WI38 (cell line): ENCODE results near the gene AADACL3.

Experiments
- H3K4me3 ChIP-seq: 2 replicates; pipeline ENCODE4 v1.5.1; 2011; ENCODE audit warnings: low read depth, mild to moderate bottlenecking, control low read depth, low read length
- TF ChIP-seq, protein P1 (sequence below): IDR thresholded peaks from 2 replicates; pipeline ENCODE4 v1.5.1; 2012; ENCODE audit warnings: low read depth, mild to moderate bottlenecking, control low read depth, low read length

Gene AADACL3

DNA sequence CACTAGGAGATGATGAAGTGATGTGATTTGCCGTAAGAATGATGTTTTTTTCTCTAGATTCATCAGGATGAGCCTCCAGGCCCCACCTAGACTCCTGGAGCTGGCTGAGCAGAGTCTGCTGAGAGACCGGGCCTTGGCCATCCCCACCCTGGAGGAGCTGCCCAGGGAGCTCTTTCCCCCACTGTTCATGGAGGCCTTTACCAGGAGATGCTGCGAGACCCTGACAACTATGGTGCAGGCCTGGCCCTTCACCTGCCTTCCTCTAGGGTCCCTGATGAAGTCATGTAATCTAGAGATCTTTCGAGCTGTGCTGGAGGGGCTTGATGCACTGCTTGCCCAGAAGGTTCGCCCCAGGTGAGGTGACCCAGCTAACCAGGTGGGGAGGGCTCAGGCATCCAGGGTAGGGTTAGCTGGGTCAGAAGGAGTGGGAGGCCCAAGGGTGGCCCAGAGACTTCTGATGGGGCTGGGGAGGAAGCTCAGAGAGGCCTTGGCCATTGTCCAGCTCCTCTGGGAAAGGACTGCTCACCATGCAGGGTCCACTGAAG, 59.0 kb downstream of the AADACL3 start:
- H3K4me3 ChIP-seq = no peak overlapping the region
- TF ChIP-seq, protein P1, sequence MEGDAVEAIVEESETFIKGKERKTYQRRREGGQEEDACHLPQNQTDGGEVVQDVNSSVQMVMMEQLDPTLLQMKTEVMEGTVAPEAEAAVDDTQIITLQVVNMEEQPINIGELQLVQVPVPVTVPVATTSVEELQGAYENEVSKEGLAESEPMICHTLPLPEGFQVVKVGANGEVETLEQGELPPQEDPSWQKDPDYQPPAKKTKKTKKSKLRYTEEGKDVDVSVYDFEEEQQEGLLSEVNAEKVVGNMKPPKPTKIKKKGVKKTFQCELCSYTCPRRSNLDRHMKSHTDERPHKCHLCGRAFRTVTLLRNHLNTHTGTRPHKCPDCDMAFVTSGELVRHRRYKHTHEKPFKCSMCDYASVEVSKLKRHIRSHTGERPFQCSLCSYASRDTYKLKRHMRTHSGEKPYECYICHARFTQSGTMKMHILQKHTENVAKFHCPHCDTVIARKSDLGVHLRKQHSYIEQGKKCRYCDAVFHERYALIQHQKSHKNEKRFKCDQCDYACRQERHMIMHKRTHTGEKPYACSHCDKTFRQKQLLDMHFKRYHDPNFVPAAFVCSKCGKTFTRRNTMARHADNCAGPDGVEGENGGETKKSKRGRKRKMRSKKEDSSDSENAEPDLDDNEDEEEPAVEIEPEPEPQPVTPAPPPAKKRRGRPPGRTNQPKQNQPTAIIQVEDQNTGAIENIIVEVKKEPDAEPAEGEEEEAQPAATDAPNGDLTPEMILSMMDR = no peak

DNA sequence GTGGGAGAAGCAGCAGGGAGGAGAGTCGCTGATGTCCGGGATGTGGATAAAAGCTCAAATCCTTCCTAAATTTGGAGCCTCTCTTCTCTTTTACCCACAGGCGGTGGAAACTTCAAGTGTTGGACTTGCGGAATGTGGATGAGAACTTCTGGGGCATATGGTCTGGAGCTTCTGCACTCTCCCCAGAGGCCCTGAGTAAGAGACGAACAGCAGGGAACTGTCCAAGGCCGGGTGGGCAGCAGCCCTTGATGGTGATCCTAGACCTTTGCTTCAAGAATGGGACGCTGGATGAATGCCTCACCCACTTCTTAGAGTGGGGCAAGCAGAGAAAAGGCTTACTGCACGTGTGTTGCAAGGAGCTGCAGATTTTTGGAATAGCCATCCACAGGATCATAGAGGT, 59.5 kb downstream of the AADACL3 start:
- TF ChIP-seq, protein P1 = no peak
- H3K4me3 ChIP-seq = no peak overlapping the region

DNA sequence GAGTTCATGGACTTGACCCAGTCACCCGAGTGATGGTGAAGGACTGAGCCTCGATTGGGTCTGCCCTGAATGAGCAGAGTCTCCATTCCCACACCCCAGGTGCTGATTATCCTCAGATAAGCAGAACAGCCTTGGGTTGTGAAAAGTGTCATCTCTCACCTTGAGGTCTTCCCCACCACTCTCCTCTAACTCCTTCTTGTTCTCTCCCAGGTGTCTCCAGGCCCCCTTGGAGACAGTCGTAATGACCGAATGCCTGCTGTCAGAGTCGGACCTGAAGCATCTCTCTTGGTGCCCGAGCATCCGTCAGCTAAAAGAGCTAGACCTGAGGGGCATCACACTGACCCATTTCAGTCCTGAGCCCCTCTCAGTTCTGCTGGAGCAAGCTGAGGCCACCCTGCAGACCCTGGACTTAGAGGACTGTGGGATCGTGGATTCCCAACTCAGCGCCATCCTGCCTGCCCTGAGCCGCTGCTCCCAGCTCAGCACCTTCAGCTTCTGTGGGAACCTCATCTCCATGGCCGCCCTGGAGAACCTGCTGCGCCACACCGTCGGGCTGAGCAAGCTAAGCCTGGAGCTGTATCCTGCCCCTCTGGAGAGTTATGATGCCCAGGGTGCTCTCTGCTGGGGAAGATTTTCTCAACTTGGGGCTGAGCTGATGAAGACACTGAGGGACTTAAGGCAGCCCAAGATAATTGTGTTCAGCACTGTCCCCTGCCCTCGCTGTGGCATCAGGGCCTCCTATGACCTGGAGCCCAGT, 61.1 kb downstream of the AADACL3 start:
- TF ChIP-seq, protein P1 = no peak
- H3K4me3 ChIP-seq = no peak overlapping the region
